SK-N-SH treated with all-trans-retinoic acid at 6 μM for 48 hours (cell line): ENCODE measurements around the gene OR5I1.

ENCODE experiments used
- ARNTL ChIP-seq: fragments of 450-650 bp; formaldehyde crosslinking; IDR thresholded peaks from 2 replicates; pipeline ENCODE4 v1.5.0; 2020; ENCODE audit warnings: low read depth, mild to moderate bottlenecking, moderate library complexity, borderline replicate concordance
- CREB5 ChIP-seq: fragments of 250-450 bp; sonication (Bioruptor Pico); IDR thresholded peaks from 2 replicates; pipeline ENCODE4 v1.5.1; 2020; ENCODE audit warnings: low read depth, mild to moderate bottlenecking, moderate library complexity
- ESRRG ChIP-seq: fragments of 250-450 bp; sonication (Bioruptor Pico); IDR thresholded peaks from 2 replicates; pipeline ENCODE4 v1.6.1; 2021; ENCODE audit warnings: mild to moderate bottlenecking
- GLIS3 ChIP-seq: fragments of 250-450 bp; sonication (Bioruptor Pico); IDR thresholded peaks from 2 replicates; pipeline ENCODE4 v1.5.0; 2020; ENCODE audit warnings: mild to moderate bottlenecking, moderate library complexity
- PATZ1 ChIP-seq: fragments of 250-450 bp; sonication (Bioruptor Pico); IDR thresholded peaks from 2 replicates; pipeline ENCODE4 v1.8.0; 2020; ENCODE audit warnings: mild to moderate bottlenecking, moderate library complexity, borderline replicate concordance
- RARB ChIP-seq: fragments of 250-450 bp; sonication (Bioruptor Pico); IDR thresholded peaks from 2 replicates; pipeline ENCODE4 v1.8.0; 2021; ENCODE audit warnings: mild to moderate bottlenecking, moderate library complexity
- ZNF8 ChIP-seq: fragments of 450-650 bp; formaldehyde crosslinking; IDR thresholded peaks from 2 replicates; pipeline ENCODE4 v1.5.0; 2020; ENCODE audit warnings: mild to moderate bottlenecking, moderate library complexity

GRCh38 chr11:55967914-55968313, 31.7 kb upstream of the OR5I1 start:
- TF ChIP-seq PATZ1 (no peak), CREB5 (CRISPR knock-in tag) (no peak), ARNTL (CRISPR knock-in tag) (no peak), ZNF8 (CRISPR knock-in tag) (no peak), GLIS3 (CRISPR knock-in tag) (no peak), ESRRG (no peak), RARB (no peak)
